ENCODE measurements around the gene TCF15.

DNA sequence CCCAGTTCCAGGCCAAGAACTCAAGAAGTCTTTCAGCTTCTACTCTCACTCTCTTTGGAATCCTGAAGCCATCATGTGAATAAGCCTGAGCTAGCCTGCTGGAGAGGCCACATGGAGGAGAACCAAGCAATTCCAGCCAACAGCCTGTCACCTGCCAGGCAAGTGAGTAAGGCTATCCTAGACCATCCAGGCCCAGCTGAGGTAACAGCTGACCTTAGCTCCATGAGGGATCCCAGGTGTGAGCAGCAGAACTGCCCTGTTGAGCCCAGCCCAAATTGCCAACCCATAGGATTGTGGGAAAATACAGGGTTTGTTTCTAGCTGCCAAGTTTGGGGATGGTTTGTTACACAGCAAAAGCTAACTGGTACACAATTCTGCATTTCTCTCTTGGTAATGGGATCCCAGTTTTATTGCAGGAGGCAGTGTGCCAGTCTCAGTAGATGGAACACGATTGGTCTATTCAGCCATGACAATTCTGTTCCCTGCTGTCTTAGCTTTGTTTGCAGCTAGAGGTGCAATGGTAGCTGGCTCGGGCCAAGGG is 37.4 kb upstream of the TCF15 start:
- TF ChIP-seq, protein P1, sequence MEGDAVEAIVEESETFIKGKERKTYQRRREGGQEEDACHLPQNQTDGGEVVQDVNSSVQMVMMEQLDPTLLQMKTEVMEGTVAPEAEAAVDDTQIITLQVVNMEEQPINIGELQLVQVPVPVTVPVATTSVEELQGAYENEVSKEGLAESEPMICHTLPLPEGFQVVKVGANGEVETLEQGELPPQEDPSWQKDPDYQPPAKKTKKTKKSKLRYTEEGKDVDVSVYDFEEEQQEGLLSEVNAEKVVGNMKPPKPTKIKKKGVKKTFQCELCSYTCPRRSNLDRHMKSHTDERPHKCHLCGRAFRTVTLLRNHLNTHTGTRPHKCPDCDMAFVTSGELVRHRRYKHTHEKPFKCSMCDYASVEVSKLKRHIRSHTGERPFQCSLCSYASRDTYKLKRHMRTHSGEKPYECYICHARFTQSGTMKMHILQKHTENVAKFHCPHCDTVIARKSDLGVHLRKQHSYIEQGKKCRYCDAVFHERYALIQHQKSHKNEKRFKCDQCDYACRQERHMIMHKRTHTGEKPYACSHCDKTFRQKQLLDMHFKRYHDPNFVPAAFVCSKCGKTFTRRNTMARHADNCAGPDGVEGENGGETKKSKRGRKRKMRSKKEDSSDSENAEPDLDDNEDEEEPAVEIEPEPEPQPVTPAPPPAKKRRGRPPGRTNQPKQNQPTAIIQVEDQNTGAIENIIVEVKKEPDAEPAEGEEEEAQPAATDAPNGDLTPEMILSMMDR (IDR thresholded peaks at IDR 0.05), result no peak
- no peak for TF ChIP-seq POLR2AphosphoS5 (IDR thresholded peaks at IDR 0.05)
